ENCODE data around the gene NUCB1. TPM values are rescaled to one million over a fixed set of nuclear protein-coding genes. Genes with fewer than 3 reads are reported as not detected.
"Not testable (repeated sequence)": the region's sequence is repeated elsewhere in the genome, so short reads cannot be mapped to it uniquely, and the experiment has no call there.

NUCB1 gene
- total RNA-seq, 1 donor from 2014 or later = 159 TPM

DNA sequence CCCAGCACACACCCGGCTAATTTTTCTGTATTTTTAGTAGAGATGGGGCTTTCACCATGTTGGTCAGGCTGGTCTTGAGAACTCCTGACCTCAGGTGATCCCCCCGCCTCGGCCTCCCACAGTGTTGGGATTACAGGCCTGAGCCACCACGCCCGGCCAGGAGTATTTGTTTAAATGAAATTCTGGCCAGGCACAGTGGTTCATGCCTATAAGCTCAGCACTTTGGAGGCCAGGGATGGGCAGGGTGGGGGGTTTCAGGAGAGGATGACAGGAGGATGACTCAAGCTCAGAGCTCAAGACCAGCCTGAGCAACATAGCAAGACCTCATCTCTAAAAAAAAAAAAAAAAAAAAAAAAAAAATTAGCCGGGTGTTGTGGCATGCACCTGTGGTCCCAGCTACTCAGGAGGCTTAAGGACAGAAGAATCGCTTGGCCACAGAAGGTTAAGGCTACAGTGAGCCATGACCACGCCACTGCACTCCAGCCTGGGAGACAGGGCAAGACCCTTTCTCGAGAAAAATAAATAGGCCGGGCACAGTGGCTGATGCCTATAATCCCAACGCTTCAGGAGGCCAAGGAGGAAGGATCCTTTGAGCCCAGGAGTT lies 25.2 kb downstream of the NUCB1 start:
- no peak overlapping the region for H3K4me3 Mint-ChIP-seq

DNA sequence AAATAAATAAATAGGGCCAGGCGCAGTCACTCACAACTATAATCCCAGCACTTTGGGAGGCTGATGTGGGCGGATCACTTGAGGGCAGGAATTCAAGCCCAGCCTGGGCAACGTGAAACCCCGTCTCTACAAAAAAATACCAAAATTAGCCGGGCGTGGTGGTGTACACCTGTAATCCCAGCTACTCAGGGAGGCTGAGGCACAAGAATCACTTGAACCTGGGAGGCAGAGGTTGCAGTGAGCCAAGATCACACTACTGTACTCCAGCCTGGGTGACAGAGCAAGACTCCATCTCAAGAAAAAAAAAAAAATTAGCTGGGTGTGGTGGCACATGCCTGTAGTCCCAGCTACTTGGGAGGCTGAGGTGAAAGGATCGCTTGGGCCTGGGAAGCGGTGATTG lies 25.8 kb downstream of the NUCB1 start:
- H3K4me3 Mint-ChIP-seq; H3K27ac Mint-ChIP-seq; H3K9me3 Mint-ChIP-seq; DNase-seq (ENCODE audit: low spot score in 2 of 2, unreplicated experiment in 2 of 2); H3K27me3 Mint-ChIP-seq (ENCODE audit: low read depth); H3K4me1 Mint-ChIP-seq: not testable (repeated sequence)
- H3K36me3 Mint-ChIP-seq = peaks cover 12% of the 10 kb centered on the region

More for the DNA sequence above, 25.2 kb downstream of the NUCB1 start:
- DNase-seq (ENCODE audit: low spot score in 2 of 2, unreplicated experiment in 2 of 2) = no peak
- H3K27me3 Mint-ChIP-seq (ENCODE audit: low read depth) = no peaks in the 10 kb centered on the region
- H3K4me1 Mint-ChIP-seq = peaks cover 8% of the 10 kb centered on the region
- TF ChIP-seq, protein P1, sequence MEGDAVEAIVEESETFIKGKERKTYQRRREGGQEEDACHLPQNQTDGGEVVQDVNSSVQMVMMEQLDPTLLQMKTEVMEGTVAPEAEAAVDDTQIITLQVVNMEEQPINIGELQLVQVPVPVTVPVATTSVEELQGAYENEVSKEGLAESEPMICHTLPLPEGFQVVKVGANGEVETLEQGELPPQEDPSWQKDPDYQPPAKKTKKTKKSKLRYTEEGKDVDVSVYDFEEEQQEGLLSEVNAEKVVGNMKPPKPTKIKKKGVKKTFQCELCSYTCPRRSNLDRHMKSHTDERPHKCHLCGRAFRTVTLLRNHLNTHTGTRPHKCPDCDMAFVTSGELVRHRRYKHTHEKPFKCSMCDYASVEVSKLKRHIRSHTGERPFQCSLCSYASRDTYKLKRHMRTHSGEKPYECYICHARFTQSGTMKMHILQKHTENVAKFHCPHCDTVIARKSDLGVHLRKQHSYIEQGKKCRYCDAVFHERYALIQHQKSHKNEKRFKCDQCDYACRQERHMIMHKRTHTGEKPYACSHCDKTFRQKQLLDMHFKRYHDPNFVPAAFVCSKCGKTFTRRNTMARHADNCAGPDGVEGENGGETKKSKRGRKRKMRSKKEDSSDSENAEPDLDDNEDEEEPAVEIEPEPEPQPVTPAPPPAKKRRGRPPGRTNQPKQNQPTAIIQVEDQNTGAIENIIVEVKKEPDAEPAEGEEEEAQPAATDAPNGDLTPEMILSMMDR (IDR thresholded peaks at IDR 0.05; ENCODE audit: unreplicated experiment) = no peak
- H3K36me3 Mint-ChIP-seq = peaks cover 12% of the 10 kb centered on the region
- no peak overlapping the region for H3K27ac Mint-ChIP-seq
- H3K9me3 Mint-ChIP-seq = no peaks in the 10 kb centered on the region

DNA sequence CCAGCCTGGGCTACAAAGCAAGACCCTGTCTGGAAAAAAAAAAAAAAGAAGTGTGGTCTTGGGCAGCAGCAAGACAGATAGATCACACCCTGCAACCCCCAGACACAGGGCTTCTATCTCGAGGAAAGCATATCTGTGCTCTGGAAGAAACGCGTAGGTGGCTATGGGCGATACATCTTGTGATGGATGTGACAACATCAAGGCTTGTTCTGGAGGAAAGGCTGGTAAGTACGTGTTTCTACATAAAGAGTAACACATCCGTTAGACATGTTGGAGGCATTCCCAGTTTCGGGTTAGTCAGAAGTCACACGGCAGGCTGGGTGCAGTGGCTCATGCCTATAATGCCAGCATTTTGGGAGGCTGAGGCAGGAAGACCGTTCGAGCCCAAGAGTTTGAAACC lies 26.8 kb downstream of the NUCB1 start:
- Mint-ChIP-seq H3K9me3 (no peaks in the 10 kb centered on the region), H3K4me1 (peaks cover 8% of the 10 kb centered on the region), H3K27me3 (ENCODE audit: low read depth) (peaks cover under 1% of the 10 kb centered on the region), H3K36me3 (peaks cover 9% of the 10 kb centered on the region), H3K27ac (peak overlapping the region; percentile 91), H3K4me3 (no peak overlapping the region)
- peak in 1 of 2 experiments; percentile 47 for DNase-seq (ENCODE audit: low spot score in 2 of 2, unreplicated experiment in 2 of 2)
- TF ChIP-seq, protein P1 (IDR thresholded peaks at IDR 0.05; ENCODE audit: unreplicated experiment) = no peak

GRCh38 chr19:48927692-48928091 lies 27.6 kb downstream of the NUCB1 start:
- H3K27ac Mint-ChIP-seq, H3K36me3 Mint-ChIP-seq: not testable (repeated sequence)

DNA sequence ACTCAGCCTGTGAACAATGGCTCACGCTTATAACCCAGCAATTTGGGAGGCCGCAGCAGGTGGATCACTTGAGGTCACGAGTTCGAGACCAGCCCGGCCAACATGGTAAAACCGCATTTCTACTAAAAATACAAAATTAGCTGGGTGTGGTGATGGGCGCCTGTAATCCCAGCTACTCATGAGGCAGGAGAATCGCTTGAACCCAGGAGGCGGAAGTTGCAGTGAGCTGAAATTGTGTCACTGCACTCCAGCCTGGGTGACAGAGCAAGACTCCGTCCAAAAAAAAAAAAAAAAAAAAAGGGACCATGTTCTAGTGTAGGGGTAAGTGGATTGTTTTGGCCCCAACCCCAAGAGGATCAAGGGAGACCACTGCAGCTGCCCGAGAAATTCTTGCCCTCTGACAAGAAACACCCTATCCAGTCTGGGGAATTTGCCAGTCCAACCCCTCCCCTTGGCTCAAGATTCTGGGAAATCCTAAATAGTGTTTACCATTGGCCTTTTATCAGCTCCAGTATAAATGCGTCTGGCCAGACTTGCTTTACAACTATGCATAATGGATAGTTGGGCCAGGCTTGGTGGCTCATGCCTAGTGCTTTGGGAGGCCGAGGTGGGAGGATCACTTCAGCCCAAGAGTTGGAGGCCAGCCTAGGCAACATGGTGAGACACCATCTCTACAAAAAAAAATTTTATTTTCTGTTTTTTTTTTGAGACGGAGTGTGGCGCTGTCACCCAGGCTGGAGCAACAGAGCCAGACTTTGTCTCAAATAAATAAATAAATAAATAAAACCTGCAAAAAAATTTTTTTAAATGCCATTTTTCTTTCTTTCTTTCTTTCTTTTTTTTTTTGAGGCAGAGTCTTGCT lies 28.3 kb downstream of the NUCB1 start:
- Mint-ChIP-seq H3K4me3 (no peak overlapping the region), H3K27ac (no peak overlapping the region), H3K36me3 (peaks cover 2% of the 10 kb centered on the region), H3K9me3 (no peaks in the 10 kb centered on the region), H3K4me1 (peaks cover 11% of the 10 kb centered on the region), H3K27me3 (ENCODE audit: low read depth) (peaks cover 5% of the 10 kb centered on the region)
- TF ChIP-seq, protein P1 (IDR thresholded peaks at IDR 0.05; ENCODE audit: unreplicated experiment) = no peak
- DNase-seq (ENCODE audit: low spot score in 2 of 2, unreplicated experiment in 2 of 2) = no peak

More at GRCh38 chr19:48927692-48928091, 27.6 kb downstream of the NUCB1 start:
- H3K27me3 Mint-ChIP-seq (ENCODE audit: low read depth); H3K4me1 Mint-ChIP-seq; H3K9me3 Mint-ChIP-seq; H3K4me3 Mint-ChIP-seq; DNase-seq (ENCODE audit: low spot score in 2 of 2, unreplicated experiment in 2 of 2): not testable (repeated sequence)

- DNase-seq (ENCODE audit: low spot score in 2 of 2, unreplicated experiment in 2 of 2) = peak; percentile 61 to 84
- Mint-ChIP-seq H3K4me3 (peak within 1 kb of the TSS; percentile 82), H3K27ac (peak within 1 kb of the TSS; percentile 90)
Measured at GRCh38 chr19:48933382-48933932, 33.3 kb downstream of the NUCB1 start, which contains the start of gene DHDH. TSS of gene DHDH (plus strand) at chr19:48933699. CDS start at chr19:48933722, 23 bp downstream.

More at GRCh38 chr19:48933382-48933932, 33.3 kb downstream of the NUCB1 start, which contains the start of gene DHDH:
- TF ChIP-seq, protein P1 (IDR thresholded peaks at IDR 0.05; ENCODE audit: unreplicated experiment) = no peak
- Mint-ChIP-seq H3K4me1 (peaks cover 18% of the 10 kb centered on the region), H3K36me3 (peaks cover 3% of the 10 kb centered on the region), H3K27me3 (ENCODE audit: low read depth) (peaks cover 5% of the 10 kb centered on the region), H3K9me3 (no peaks in the 10 kb centered on the region)

Data from mesothelial cell of epicardium (in vitro differentiated cells).